IPS DF 19.7 (cell line): ENCODE measurements around the gene NFATC2.

Experiments
- DNase-seq: peaks from one replicate; pipeline ENCODE4 v3.0.0-alpha.2; 2013; ENCODE audit warnings: low read depth, low spot score

The NFATC2 gene

DNA sequence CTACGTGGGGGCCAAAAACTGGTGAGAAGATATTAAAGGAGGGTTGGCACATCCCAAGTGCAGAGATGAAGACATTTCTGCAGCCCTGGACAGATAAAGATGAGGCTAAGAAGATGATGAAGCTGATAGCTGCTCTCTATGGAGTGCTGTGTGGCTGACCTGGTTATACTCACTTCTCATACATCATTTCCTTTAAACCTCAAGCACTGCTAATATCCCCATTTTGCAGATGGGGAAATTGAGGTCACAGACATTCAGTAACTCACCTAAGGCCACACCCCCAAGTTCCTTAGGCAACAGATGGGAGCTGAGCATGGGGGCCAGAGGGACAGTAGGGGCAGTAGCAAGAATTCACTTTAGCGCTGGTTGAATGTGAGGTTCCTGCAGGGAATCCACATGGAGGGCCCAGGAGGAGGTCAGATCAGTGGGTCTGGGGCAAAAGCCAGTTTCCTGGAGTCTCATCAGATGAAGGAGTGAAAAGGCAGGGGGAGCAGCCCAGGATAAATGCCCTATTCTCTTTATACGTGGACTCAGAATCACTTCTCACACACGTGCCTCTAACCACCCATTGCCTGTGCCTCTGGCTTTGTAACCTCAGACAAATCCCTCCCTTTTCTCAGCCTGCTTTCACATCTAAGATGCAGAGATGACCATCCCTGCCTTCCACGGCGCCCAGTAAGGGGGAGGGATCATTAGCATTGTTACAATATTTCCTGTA lies 125.8 kb downstream of the NFATC2 start:
- no peak for DNase-seq

DNA sequence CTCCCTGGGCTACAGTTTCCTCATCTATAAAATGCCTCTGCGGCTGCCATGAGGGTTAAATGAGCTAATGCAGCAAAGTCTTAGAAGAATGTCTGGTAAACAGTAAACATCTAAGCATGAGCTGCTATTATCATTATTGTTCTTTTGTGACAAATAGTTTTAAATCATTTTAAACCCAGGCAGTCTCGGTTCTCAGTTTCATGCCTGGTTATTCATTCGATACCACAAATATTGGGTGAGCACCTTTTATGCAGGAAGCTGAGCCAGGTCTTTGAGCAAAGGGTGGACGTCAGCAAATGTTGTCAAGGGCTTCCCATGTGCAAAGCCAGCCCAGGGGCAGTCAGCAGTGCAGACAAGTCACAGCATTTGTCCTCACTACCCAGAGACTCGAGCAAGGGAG lies 128.7 kb downstream of the NFATC2 start:
- DNase-seq = no peak

DNA sequence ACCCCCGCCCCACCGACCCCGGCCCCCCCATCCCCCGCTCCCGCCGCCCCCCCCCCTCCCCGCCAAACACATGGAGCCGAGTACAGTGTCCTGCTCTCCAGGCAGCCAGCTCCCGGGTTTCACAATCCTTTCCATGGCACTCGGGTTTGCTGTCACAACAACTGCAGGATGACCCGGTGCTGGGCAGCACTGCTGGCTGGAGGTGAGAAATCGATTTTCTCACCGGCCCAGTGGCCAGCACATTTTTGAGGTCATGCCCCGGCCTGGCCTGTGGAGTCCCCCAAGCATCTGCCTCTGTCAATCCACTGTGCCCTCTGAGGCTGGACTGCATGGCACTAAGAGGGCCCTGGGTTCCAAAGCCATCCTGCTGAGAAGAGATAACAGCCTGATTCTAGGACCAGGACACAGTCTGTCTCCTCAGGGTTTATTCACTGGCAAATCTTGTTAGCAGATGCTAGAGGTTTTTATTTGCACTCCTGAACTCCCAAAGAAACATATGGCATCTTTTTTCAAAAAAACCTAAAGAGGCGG lies 129.5 kb downstream of the NFATC2 start:
- no peak for DNase-seq

DNA sequence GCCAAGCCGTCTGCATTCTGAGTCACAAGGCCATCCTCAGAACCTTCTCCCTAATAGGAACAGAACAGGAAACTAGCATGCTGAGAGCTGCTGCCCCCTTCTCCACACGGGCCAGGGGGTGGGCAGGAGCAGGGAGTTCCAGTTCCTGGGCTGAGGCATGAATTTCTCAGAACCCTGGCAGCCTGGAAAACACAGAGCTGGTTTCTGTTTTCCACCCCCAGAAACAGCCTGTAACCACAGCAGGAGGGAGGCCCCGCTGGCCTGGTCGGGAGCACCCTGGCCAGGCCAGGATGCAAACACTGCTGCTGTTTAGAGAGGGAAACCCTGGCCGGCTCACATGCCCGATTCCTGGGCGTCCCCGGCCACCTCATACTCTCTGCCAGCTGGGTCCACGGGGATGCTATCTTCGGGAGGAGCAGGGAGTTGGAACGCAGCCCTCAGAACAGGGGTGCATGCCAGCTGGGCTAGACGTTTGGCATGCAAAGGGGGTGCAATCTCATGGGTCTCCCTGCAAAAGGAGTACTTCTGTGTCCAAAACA lies 130.1 kb downstream of the NFATC2 start:
- no peak for DNase-seq

DNA sequence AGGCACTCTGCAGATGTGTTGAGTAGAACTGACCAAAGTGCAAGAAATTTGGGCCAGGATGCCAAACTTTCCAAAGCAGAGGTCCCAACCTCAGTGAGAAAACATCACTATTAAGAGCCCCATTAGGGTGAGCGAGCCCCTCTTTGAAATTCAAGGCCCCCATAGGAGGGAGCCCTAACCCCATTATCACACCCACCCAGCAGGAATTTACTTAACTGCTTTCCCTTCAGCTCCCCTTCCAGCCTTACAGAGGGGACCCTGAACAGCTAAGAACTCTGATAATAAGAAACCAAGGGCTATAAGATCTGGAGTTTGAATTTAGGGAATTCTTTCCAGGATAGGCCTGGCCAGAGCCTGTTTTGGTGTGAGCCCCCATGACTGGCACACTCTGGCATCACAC lies 130.6 kb downstream of the NFATC2 start:
- no peak for DNase-seq

DNA sequence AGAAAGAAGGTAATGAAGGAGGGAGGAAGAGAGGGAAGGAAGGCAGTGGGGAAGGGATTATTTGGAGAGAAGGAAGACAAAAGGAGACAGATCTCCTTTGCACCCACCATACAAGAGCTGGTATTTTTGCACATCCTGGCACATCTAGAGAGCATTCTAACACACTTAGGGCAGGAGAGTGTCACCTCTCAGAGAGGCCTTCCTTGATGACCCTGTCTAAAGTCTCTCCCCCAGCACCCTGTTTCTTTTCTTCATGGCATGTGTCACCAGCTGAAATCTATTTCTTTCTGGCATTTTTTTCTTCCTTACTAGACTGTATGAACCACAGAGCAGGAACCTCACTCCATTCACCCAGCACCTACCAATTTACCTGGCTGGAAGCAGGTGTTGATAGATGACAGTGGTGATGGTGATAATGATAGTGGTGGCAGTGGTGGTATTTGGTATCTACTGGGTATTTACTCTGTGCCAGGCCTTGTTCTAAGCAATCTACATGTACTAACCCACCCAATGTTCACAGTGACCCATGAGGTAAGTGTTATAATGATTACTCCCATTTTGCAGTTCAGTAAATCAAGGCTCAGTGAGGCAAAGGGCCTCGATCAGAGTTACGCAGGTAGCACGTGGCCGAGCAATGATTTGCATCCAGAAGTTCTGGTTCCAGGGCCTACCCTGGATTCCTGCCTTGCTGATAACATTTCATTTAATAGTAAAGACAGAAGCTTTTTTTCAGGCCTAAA lies 131.8 kb downstream of the NFATC2 start:
- DNase-seq = no peak

DNA sequence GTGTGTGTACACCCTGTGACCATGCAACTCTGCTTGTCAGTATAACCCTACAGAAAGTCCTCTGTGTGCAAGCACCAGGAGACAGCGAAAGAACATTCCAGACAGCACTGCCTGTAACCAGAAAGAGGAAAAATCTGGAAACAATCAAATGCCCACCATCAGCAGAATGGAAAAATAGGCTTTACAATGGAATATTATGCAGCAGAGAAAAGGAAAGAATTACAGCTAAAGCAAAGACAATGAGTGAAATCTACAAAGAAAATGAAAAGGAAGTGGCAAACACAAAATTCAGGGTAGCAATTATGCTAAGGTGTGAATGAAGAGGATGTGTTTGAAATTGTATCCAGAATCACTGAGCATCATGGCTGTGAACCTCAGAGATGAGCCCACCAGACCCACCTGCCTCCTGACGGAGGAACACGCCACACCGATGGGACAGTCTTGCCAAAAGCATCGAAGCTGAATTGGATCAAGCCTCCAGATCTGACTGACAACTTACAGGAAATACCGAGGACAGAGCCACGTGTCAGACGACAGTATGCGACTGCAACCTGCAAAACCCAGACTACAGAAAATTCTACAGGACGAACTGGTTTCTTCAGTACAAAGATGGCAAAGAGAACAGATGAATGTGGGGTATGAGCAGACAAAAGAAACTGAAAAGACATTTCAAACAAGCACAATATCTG lies 133.2 kb downstream of the NFATC2 start:
- DNase-seq = no peak

DNA sequence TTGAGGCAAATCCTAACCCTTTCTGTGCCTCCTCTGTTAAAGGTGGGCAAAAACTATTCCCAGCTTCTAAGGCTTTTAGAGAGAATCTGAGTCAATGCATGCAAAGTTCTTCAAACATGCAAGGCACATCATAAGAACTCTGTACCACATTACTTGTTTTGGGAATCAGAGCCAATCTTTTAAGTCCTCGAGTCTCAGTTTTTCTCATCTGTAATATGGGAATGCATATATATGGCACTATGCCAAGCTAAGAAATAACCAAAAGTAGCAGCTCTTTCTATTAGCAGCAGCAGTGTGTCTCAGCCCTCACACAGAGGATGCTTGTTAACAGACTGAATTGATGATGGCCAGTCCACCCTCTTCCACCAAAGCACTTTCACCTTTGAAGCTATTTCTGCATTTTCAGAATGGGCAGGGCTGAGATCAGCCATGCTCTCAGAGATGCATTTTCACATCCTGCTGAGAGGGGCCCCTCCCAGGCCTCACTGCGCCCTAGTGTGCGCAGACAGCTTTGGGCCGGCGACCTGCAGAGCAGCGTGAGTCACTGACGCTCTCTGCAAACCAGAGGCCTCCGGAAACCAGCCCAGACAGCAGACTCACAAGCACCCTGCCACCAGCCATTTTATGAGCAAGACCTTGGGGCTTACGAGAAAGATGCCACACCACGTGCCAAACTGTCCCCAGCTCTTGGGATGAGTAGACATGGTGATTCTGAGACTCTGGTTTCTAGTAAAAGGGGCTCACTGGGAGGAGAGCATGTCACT lies 138.0 kb downstream of the NFATC2 start:
- DNase-seq = no peak

DNA sequence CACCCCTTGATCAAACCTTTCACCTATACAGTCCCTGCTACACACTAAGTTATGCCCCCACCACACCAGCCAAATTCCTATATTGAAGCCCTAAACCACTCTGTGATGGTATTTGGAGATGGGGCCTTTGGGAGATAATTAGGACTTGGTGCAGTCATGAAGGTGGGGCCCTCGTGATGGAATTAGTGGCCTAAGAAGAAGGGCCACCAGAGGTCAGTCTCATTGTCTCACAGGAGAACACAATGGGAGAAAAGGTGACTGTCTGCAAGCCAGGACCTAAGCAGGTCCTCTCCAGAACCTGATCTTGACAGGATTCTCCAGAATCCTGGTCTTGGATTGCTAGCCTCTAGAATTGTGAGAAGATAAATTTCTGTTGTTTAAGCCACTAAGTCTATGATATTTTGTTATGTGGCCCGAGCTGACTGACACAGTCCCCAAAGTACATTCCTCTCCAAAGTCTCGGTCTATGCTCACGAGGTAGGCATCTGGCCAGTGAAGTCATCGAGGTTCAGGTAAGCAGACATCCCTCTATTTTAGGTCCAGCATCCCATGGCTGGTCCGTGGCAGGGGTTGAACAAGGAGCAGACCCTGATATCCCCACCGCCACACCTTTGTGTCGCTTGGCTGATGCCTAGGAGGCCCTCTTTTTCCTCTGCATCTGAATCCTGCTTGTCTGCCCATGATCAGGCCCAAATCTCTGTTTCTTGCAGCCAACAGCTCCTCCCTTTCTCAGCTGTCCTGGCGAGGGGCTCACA lies 138.9 kb downstream of the NFATC2 start:
- no peak for DNase-seq

DNA sequence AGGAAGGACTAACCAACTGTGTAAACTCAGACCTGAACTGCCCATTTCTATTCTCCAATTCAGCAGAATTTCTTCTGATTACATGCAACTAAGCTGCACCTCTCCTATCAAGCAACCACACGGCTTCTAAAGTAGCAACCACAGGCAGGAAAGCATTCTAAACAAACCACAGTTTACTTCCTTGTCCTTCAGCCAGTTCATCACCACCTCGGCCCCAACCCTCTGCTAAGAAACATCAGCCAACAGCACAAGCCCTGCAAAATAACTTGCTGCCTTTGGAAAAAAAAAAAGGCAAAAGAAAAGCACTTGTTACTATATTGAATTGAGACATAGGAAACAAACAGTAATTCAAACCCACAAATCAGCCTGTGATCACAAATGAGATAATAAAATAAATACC lies 140.3 kb downstream of the NFATC2 start:
- DNase-seq = no peak

DNA sequence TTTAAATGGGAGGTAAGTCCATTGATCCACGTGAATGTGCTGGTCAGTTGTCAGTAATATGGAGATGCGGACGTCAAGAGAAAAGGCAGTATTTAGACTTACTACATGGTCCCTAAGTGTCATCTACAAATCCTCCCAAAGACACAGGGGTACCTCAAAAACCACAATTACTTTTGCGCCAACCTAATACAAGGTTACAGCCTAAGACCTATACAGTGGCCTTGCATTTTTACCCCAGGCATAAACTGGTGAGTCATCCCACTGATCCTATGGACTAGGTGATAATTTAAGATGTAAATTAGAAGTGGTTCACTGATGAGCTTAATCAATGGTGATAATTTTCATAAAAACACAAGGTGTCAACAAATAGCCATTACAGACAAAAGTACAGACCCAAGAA lies 141.0 kb downstream of the NFATC2 start:
- DNase-seq = no peak

DNA sequence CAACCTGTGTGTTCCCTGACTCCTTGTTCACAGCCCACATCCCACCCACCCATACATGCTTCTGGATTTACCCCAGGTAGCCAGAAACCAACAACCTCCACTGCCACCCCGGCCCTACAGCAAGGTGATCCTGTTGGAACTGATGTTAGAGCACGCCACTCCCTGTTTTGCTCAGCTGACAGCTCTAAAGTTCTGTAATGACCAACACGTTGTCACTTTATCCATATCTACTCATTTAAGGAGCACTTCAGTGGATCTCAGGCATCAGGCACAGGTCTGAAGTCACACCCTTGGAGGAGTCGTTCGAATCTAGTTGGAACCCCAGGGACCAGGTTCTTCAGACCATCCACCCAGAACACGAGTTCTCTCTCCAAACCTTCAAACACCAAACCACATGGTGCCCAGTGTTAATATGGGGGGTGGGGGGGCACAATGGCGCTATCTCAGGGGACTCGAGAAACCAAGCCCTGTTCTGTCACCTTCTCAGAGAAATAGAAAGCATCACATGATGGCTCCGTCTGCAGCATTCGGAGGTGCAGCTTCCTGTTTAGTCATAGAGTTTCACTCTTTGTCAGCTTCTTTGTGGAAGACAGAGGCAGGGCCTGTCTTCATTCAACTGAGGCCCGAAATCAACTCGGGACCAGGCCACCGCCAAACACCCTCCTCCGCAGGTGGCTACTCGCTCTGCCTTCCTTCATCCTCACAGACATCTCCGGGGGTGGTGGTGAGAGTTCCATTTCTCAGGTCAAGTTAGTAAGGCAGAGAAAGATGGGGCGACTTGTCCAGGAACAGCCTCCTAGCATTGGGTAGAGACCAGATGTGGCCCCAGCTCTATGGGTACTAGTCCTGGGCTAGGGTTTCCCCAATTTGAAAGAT lies 142.2 kb downstream of the NFATC2 start:
- DNase-seq = no peak

DNA sequence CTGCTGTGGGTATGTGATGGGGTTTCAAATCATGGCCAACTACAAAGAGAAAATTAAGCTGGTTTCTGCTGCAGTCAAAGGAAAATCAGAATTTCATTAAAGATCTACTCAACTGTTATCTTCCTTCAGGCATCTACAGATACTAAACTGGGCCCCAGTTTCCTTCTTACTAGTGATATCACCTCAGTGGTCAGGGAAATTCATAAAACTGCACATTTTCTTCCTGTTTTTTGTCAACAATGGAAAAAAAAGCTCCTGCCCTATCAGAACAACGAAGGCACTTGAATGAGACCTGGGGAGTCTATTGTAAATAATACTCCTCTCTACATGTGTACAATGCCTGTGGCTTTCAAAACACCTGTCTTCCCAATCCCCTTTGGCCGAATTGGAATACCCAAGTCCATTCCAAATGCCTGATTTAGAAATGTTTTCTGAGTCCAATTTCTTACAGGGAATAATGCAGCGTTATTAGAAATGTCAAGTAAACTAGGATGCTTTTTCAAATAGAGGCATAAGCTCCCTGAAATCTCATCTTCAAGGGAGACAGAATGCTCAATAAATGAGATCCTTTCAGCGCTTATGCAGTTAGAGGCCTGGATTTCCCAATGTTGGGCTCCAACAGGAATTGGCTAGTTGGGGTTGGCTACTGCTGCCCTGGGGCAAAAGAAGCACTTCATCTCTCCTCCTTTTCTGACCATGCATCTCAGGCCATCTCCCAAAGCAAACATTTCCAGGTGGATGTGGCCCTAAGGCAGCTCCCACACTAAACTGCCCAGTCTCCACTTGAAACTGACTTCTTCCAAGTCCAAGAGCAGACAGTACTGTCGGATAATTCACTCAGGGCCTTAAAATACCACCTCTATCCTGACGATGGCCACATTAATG lies 143.3 kb downstream of the NFATC2 start:
- no peak for DNase-seq

DNA sequence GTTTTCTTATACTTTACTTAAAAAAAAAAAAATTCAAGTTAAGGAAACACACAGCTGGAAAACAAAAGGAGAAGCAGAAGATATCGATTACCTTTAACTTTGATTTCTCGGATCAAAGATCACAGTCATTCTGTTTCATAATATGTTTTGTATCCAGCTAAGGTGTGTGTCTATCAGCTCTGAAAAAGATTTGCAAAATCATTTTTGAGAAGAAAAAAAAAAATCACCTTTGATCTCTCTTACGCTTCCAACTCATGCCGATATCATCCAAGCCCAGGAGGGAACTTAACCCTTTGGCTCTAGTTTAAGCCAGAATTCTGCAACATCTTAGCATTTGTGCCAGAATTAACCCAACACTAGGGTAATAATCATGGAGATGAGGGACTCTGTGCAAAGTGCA lies 144.0 kb downstream of the NFATC2 start:
- no peak for DNase-seq

DNA sequence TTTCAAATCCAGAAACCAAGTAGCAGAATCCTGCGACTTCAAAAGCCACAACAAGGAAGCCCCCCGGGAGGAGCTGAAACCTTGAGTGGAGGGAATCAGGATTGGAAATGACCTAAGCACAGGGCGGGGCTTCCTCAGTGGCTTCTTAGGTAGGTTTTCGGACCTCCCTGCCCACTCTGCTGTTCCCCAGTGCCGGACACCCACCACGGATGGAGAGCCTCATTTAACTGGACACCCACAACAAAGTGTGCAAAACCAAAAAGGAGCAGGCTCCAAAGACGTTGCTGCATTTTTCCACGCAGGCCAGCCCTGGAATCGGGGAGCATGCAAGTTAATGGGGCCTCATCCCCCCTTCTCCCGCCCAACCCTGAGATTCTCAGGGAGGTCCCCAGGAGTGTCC lies 144.4 kb downstream of the NFATC2 start:
- no peak for DNase-seq

DNA sequence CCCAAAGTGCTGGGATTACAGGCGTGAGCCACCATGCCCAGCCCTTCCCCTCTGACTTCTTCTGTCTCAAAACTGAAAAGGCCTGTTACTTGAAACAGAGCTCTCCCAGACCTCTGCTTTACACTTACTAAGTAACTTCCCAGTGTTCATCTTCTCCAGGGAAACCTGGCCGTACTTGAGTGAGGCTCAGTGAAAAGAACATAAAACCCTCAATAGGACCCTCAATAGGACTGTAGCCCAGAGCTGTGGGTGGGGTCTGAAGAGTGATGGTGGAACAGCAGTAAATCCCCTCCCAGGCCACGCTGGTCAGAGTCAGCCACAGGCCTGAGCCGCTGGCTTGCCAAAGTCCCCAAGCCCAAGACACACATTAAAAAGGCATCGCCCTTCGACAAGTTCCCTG lies 145.4 kb downstream of the NFATC2 start:
- no peak for DNase-seq

DNA sequence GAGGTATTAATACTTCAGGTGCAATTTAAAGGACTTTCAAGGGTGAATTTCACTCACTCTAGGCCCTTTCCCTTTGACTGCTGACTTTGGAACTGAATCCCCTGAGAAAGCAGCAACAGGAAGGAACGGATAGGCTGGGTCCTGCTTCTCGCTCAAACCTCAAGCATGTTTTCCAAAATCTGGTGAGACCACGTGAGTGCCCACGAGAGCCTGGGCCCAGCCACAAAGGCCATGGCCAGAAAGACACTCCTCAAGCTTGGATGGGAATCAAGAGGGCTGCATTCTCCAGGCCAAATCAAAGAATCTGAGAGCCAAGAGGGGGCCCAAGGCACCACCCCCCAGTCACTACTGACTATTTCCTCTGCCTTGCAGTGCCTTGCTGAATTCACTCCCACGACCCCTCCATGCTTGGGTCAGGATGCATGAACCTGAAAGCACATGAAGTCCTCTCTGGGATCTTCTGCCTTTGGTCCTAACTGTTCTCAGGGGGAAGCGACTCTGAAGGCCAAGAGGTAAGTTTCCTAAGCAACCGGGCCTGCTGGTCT lies 146.1 kb downstream of the NFATC2 start:
- no peak for DNase-seq

DNA sequence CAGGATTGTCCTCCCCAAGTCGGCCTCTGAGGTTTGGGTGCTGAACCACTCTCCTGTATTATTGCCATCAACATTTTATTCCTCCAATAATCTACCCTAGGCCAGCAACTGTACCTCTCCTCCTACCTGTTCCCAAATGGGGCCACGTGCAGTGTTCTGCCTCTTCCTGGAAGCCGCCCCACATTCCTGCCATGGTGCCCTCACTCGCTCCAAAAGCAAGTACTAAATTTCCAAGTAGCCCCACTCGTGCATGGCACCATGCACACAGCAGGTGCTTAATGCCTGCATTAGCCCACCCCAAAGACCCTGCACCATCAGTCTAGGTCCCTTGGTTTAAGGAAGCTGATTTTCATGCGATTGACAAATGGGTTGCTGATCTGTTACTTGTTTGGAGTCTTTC lies 147.8 kb downstream of the NFATC2 start:
- no peak for DNase-seq

DNA sequence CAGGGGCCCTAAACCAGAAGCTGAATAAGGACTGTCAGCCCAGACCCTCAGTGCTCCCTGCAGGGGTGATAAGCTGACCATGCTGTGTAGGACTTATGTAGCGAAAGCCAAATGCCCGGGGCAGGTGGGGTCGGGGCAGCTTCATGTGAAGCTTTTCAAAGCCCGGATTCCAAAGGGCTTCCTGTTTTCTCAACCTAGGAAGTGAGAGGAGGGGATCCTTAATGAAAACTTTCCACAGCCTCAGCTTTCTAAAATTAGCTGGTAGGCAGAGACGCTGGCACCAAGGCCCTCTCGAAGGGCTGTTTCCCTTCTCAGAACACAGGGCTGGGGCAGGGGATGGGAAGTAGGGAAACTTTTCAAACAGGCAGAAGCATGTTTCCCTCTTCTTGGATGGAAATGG lies 148.9 kb downstream of the NFATC2 start:
- DNase-seq = no peak
